Mesothelial cell of epicardium (in vitro differentiated cells): ENCODE measurements around the gene ATAD3A. TPM values are rescaled to one million over a fixed set of nuclear protein-coding genes. Genes with fewer than 3 reads are reported as not detected.
A peak's percentile ranks its signal among the peaks of the same experiment; 100 is the strongest.
"Not testable (repeated sequence)": the region's sequence is repeated elsewhere in the genome, so short reads cannot be mapped to it uniquely, and the experiment has no call there.

Source experiments
- DNase-seq, 2 experiments: peaks; one replicate each; pipeline ENCODE4 v3.0.0; 2021; ENCODE audit warnings: low spot score in 2 of 2; ENCODE audit not compliant: unreplicated experiment in 2 of 2
- H3K27ac Mint-ChIP-seq: 2 replicates; pipeline ENCODE4 v1.8.0; 2021; ENCODE audit warnings: mixed read lengths
- H3K27me3 Mint-ChIP-seq: 2 replicates; pipeline ENCODE4 v1.8.0; 2021; ENCODE audit warnings: low read depth, mixed read lengths
- H3K36me3 Mint-ChIP-seq: 2 replicates; pipeline ENCODE4 v1.8.0; 2021; ENCODE audit warnings: mixed read lengths
- H3K4me1 Mint-ChIP-seq: 2 replicates; pipeline ENCODE4 v1.8.0; 2021; ENCODE audit warnings: mixed read lengths
- H3K4me3 Mint-ChIP-seq: 2 replicates; pipeline ENCODE4 v1.8.0; 2021; ENCODE audit warnings: mild to moderate bottlenecking, moderate library complexity, mixed read lengths
- H3K9me3 Mint-ChIP-seq: 2 replicates; pipeline ENCODE4 v1.8.0; 2021; ENCODE audit warnings: mixed read lengths
- CTCF ChIP-seq: fragments of 200-600 bp; sonication (generic); IDR thresholded peaks from one replicate; pipeline ENCODE4 v1.5.0; 2021; ENCODE audit warnings: antibody characterized with exemption; ENCODE audit not compliant: unreplicated experiment
- total RNA-seq: library from RNA; stranded (reverse); gene quantifications from 3 replicates; pipeline ENCODE4 v1.2.1, GENCODE V29; 2021

The ATAD3A gene
- total RNA-seq, 1 donor from 2014 or later: 35.3 TPM

GRCh38 chr1:1471389-1472052, 40.4 kb upstream of the ATAD3A start, which contains the start of gene ATAD3B:
Gene ATAD3B (plus strand): TSS chr1:1471765. CDS start chr1:1471885, 120 bp downstream.
- peaks cover 3% of the 10 kb centered on the region for H3K9me3 Mint-ChIP-seq
- H3K4me3 Mint-ChIP-seq: peak within 1 kb of the TSS; percentile 90
- no peaks in the 10 kb centered on the region for H3K36me3 Mint-ChIP-seq
- TF ChIP-seq CTCF: no peak
- no peaks in the 10 kb centered on the region for H3K27me3 Mint-ChIP-seq
- peak; percentile 85 to 90 for DNase-seq
- H3K27ac Mint-ChIP-seq: peak within 1 kb of the TSS; percentile 98
- H3K4me1 Mint-ChIP-seq: peaks cover 20% of the 10 kb centered on the region

GRCh38 chr1:1472053-1472876, 39.7 kb upstream of the ATAD3A start:
- peaks cover 20% of the 10 kb centered on the region for H3K4me1 Mint-ChIP-seq
- H3K36me3 Mint-ChIP-seq, H3K27me3 Mint-ChIP-seq, DNase-seq, H3K9me3 Mint-ChIP-seq: not testable (repeated sequence)
- H3K27ac Mint-ChIP-seq: peak overlapping the region; percentile 72
- H3K4me3 Mint-ChIP-seq: peak overlapping the region; percentile 70

GRCh38 chr1:1476011-1476410, 36.0 kb upstream of the ATAD3A start:
- H3K36me3 Mint-ChIP-seq, H3K27me3 Mint-ChIP-seq: not testable (repeated sequence)

GRCh38 chr1:1477206-1477605, 34.8 kb upstream of the ATAD3A start:
- Mint-ChIP-seq H3K4me3 (no peak overlapping the region), H3K27ac (no peak overlapping the region), H3K4me1 (peaks cover 5% of the 10 kb centered on the region), H3K36me3 (peaks cover 6% of the 10 kb centered on the region), H3K27me3 (no peaks in the 10 kb centered on the region), H3K9me3 (no peaks in the 10 kb centered on the region)
- DNase-seq: no peak
- no peak for TF ChIP-seq CTCF

More at GRCh38 chr1:1476011-1476410, 36.0 kb upstream of the ATAD3A start:
- not testable (repeated sequence) for H3K4me3 Mint-ChIP-seq, H3K27ac Mint-ChIP-seq, H3K9me3 Mint-ChIP-seq, H3K4me1 Mint-ChIP-seq, DNase-seq

- Mint-ChIP-seq H3K4me1 (no peaks in the 10 kb centered on the region), H3K27me3 (no peaks in the 10 kb centered on the region), H3K36me3 (peaks cover 7% of the 10 kb centered on the region), H3K27ac (no peak overlapping the region), H3K4me3 (no peak overlapping the region), H3K9me3 (no peaks in the 10 kb centered on the region)
- no peak for DNase-seq
- no peak for TF ChIP-seq CTCF
Observed at GRCh38 chr1:1479547-1480487, 32.1 kb upstream of the ATAD3A start.

GRCh38 chr1:1480488-1480867, 31.5 kb upstream of the ATAD3A start:
- H3K9me3 Mint-ChIP-seq, H3K36me3 Mint-ChIP-seq, DNase-seq, H3K4me3 Mint-ChIP-seq, H3K27me3 Mint-ChIP-seq, H3K27ac Mint-ChIP-seq, H3K4me1 Mint-ChIP-seq: not testable (repeated sequence)

- H3K9me3 Mint-ChIP-seq, H3K27ac Mint-ChIP-seq, DNase-seq, H3K4me3 Mint-ChIP-seq, H3K36me3 Mint-ChIP-seq, H3K27me3 Mint-ChIP-seq, H3K4me1 Mint-ChIP-seq: not testable (repeated sequence)
Observed at GRCh38 chr1:1481811-1482210, 30.2 kb upstream of the ATAD3A start.
